Measurements from ENCODE around the gene MACF1. TPM values are rescaled to one million over a fixed set of nuclear protein-coding genes. Genes with fewer than 3 reads are reported as not detected.
A peak's percentile ranks its signal among the peaks of the same experiment; 100 is the strongest.

The MACF1 gene
- total RNA-seq, 2 donors from 2014 or later = 154 to 355 TPM

DNA sequence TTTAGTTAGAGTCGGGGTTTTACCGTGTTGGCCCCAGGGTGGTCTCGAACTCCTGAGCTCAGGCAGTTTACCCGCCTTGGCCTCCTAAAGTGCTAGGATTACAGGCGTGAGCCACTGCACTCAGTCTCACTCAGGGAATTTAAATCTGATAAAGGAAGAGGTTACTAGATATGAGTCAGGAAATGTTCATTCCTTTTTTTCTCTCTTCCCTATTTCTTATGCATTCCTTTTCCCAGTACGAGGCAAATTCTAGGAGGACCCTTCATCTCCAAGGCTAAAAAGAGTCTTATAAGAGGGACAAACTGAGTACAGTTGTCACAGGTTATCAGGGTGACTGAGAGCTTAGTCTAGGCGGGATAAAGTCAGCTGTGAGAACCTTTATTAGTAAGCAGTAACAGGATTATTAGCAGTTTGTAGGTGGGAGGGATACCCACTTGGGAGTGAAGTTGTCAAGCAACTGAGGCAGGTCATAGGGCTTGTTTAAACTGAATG, 9.1 kb downstream of the MACF1 start:
- Histone ChIP-seq H3K9me3 (no peaks in the 10 kb centered on the region), H3K27me3 (replicated peaks; ENCODE audit: insufficient read depth) (no peaks in the 10 kb centered on the region), H3K4me3 (no peak overlapping the region), H3K4me1 (replicated peaks) (no peaks in the 10 kb centered on the region), H3K27ac (peak overlapping the region; percentile 48 to 59), H3K36me3 (no peaks in the 10 kb centered on the region)
- WGBS = 70% methylated on average over 7 of the region's 7 CpGs
- DNase-seq (ENCODE audit: low spot score) = no peak
- intact Hi-C loops (cut with DNase I) = no loop called here
- no peak for TF ChIP-seq POLR2A (IDR thresholded peaks at IDR 0.05)
- no peak for TF ChIP-seq POLR2AphosphoS5 (IDR thresholded peaks at IDR 0.05)
- TF ChIP-seq, protein P1, sequence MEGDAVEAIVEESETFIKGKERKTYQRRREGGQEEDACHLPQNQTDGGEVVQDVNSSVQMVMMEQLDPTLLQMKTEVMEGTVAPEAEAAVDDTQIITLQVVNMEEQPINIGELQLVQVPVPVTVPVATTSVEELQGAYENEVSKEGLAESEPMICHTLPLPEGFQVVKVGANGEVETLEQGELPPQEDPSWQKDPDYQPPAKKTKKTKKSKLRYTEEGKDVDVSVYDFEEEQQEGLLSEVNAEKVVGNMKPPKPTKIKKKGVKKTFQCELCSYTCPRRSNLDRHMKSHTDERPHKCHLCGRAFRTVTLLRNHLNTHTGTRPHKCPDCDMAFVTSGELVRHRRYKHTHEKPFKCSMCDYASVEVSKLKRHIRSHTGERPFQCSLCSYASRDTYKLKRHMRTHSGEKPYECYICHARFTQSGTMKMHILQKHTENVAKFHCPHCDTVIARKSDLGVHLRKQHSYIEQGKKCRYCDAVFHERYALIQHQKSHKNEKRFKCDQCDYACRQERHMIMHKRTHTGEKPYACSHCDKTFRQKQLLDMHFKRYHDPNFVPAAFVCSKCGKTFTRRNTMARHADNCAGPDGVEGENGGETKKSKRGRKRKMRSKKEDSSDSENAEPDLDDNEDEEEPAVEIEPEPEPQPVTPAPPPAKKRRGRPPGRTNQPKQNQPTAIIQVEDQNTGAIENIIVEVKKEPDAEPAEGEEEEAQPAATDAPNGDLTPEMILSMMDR (IDR thresholded peaks at IDR 0.05) = no peak

DNA sequence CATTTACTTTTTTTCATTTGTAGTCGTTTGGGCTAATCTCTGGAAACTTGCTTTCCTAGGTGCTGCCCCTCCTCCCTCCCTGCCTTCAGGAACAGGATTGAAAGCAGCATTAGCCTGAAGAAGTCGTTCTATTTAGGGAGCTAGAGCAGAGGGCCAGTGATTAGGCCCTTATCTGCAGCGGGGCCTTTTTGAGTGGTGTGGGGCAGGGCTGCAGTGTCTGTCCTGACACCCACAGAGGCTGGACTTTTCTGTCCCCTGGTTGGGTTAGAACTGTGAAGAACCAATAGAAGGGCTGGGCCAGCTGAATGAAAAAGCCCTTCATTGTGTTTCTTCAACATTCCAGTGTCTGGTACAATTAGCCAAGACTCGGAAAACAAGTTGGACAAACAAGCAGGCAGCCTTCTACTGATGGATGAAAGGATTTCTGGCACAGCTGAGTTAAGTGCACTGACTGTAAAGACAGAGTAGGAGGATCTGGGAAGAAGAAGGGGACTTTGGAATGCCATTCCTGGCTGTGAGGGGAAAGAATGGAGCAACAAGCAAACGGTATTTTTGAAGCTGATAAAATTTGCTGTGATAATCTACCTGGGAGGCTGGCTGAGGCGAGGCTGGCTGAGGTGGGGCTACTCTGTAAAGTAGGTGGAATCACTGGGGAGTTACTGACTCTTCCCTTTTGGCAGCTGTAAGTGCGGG, 9.7 kb downstream of the MACF1 start:
- WGBS = 17% methylated on average over 7 of the region's 7 CpGs
- TF ChIP-seq POLR2A (IDR thresholded peaks at IDR 0.05) (no peak), POLR2AphosphoS5 (IDR thresholded peaks at IDR 0.05) (peak; percentile 43)
- H3K36me3 ChIP-seq = no peaks in the 10 kb centered on the region
- H3K4me3 ChIP-seq = no peak overlapping the region
- intact Hi-C loops (cut with DNase I) = no loop called here
- peak overlapping the region; percentile 48 to 59 for H3K27ac ChIP-seq
- H3K27me3 ChIP-seq (replicated peaks; ENCODE audit: insufficient read depth) = no peaks in the 10 kb centered on the region
- no peaks in the 10 kb centered on the region for H3K9me3 ChIP-seq
- no peak for DNase-seq (ENCODE audit: low spot score)
- H3K4me1 ChIP-seq (replicated peaks) = no peaks in the 10 kb centered on the region

DNA sequence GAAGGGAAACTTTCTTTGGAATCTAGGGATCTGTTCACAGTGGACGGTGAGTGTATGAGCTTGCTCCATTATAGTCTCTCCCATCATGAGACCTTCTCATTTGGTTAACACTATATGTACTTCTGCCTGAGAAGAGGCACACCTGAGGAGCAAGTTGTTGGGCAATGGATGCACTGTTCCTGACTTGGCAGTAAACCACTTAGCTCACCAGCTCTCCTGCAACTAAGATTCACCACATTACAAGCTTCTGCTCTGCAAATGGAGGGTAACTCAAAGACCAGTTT, 10.2 kb downstream of the MACF1 start:
- Histone ChIP-seq H3K9me3 (no peaks in the 10 kb centered on the region), H3K4me3 (no peak overlapping the region), H3K4me1 (replicated peaks) (no peaks in the 10 kb centered on the region), H3K36me3 (no peaks in the 10 kb centered on the region), H3K27ac (peak overlapping the region; percentile 48 to 59), H3K27me3 (replicated peaks; ENCODE audit: insufficient read depth) (no peaks in the 10 kb centered on the region)
- WGBS = 0% methylated on average over 1 of the region's 1 CpG
- no peak for DNase-seq (ENCODE audit: low spot score)
- TF ChIP-seq, protein P1 (IDR thresholded peaks at IDR 0.05) = no peak
- TF ChIP-seq POLR2A (IDR thresholded peaks at IDR 0.05) = no peak
- no peak for TF ChIP-seq POLR2AphosphoS5 (IDR thresholded peaks at IDR 0.05)
- intact Hi-C loops (cut with DNase I) = no loop called here

DNA sequence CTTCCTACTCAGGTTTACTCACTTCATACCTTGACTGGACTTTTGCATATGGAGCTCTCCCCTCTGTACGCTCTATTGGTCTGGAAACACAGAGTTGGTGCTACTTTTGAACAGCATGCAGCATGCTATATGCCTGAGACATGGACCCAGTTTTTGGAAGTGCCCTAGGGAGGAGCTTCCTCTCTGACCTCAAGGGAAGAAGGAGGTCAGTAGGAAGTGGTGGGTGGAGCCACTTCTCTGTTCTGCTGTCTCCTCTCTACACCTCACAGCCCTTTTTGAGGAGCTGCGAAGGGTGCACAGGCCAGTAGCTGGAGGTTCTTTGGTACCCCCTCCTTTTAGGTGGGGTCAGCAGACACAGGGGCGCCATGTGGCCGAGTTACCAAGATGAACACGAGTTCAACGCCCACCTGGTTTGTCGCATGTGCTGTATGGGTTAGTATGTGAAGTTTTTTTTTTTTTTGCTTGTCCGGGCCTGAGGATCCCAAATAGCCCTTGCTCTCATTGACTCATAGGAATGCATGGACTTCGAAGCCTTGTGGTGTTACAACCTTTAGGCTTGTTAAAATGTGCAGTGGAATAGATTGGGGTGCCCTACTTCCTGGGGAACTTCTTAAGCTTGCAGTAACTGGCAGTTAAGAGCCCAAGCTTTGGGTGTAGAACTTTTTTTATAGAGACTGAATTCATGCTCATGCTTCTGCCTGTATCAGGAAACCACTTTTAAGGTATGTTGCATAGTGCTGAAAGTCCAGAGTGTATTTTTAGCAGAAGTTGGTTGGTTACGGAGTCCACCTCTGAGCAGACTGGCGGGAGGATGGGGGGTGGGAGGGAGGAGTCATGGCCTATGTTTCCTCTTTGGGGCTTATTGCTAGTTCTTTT, 10.7 kb downstream of the MACF1 start:
- Histone ChIP-seq H3K4me3 (no peak overlapping the region), H3K27ac (no peak overlapping the region), H3K4me1 (replicated peaks) (no peaks in the 10 kb centered on the region), H3K9me3 (no peaks in the 10 kb centered on the region), H3K27me3 (replicated peaks; ENCODE audit: insufficient read depth) (no peaks in the 10 kb centered on the region), H3K36me3 (no peaks in the 10 kb centered on the region)
- intact Hi-C loops (cut with DNase I) = no loop called here
- no peak for DNase-seq (ENCODE audit: low spot score)
- WGBS = 67% methylated on average over 11 of the region's 11 CpGs
- TF ChIP-seq, protein P1 (IDR thresholded peaks at IDR 0.05) = no peak
- TF ChIP-seq POLR2A (IDR thresholded peaks at IDR 0.05) (no peak), POLR2AphosphoS5 (IDR thresholded peaks at IDR 0.05) (no peak)

DNA sequence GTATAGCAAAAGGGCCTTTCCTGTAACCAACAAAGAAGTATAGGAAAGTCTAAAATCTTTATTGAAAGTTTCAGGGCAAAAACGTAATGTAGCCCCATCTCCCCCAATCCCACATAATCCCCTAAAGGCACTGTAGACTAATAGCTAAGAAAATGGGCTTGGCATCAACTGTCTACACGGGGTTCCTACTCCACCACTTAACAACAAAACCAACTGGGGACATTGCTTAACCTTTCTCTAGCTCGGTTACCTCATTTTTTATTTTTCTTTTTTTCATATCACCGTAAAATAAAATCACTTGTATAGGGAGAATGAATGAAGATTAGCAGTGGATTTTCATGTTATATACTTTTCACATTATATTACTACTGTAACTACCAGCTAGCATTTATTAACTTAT, 12.3 kb downstream of the MACF1 start:
- Histone ChIP-seq H3K4me3 (no peak overlapping the region), H3K4me1 (replicated peaks) (no peaks in the 10 kb centered on the region), H3K27me3 (replicated peaks; ENCODE audit: insufficient read depth) (no peaks in the 10 kb centered on the region), H3K27ac (no peak overlapping the region), H3K36me3 (no peaks in the 10 kb centered on the region), H3K9me3 (no peaks in the 10 kb centered on the region)
- 82% methylated on average over 4 of the region's 4 CpGs for WGBS
- TF ChIP-seq, protein P1 (IDR thresholded peaks at IDR 0.05) = no peak
- no peak for TF ChIP-seq POLR2A (IDR thresholded peaks at IDR 0.05)
- no peak for TF ChIP-seq POLR2AphosphoS5 (IDR thresholded peaks at IDR 0.05)
- intact Hi-C loops (cut with DNase I) = no loop called here
- no peak for DNase-seq (ENCODE audit: low spot score)

All from prostate gland (tissue), 2 donors.